ENCODE measurements around the gene CCNB1.
"Not testable (repeated sequence)": the region's sequence is repeated elsewhere in the genome, so short reads cannot be mapped to it uniquely, and the experiment has no call there.

Gene CCNB1

DNA sequence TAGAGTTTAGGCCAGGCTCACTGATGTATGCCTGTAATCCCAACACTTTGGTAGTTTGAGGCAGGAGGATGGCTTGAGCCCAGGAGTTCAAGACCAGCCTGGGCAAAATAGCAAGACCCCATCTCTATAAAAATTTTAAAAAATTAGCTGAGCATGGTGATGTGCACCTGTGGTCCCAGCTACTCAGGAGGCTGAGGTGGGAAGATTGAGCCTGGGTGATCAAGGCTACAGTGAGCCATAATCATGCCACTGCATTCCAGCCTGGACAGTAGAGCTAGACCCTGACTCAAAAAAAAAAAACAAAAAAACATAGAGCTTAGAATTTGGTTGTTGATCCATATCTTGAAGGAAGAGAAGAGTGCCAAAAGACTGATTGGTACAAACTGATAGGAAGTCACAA lies 53.0 kb downstream of the CCNB1 start:
- no peak for TF ChIP-seq CTCF (IDR thresholded peaks at IDR 0.05)
- H3K27ac ChIP-seq = no peak overlapping the region
- no peak for DNase-seq (ENCODE audit: low spot score)
- H3K4me3 ChIP-seq = no peak overlapping the region

- not testable (repeated sequence) for H3K27ac ChIP-seq; H3K4me3 ChIP-seq; DNase-seq (ENCODE audit: low spot score)
These were observed 53.4 kb downstream of the CCNB1 start for GRCh38 chr5:69220371-69220770.

DNA sequence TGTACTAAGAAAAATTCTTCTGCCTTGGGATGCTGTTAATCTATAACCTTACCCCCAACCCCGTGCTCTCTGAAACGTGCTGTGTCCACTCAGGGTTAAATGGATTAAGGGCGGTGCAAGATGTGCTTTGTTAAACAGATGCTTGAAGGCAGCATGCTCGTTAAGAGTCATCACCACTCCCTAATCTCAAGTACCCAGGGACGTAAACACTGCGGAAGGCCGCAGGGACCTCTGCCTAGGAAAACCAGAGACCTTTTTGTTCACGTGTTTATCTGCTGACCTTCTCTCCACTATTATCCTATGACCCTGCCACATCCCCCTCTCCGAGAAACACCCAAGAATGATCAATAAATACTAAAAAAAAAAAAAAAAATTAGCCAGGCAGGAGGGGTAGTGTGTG lies 53.9 kb downstream of the CCNB1 start:
- not testable (repeated sequence) for DNase-seq (ENCODE audit: low spot score); H3K27ac ChIP-seq; H3K4me3 ChIP-seq

GRCh38 chr5:69224520-69224919 lies 57.6 kb downstream of the CCNB1 start:
- no peak for TF ChIP-seq CTCF (IDR thresholded peaks at IDR 0.05)
- no peak for DNase-seq (ENCODE audit: low spot score)
- no peak overlapping the region for H3K27ac ChIP-seq

GRCh38 chr5:69225860-69226259 lies 58.9 kb downstream of the CCNB1 start:
- H3K4me3 ChIP-seq = no peak overlapping the region
- DNase-seq (ENCODE audit: low spot score) = no peak
- no peak for TF ChIP-seq CTCF (IDR thresholded peaks at IDR 0.05)
- H3K27ac ChIP-seq = no peak overlapping the region

More at GRCh38 chr5:69224520-69224919, 57.6 kb downstream of the CCNB1 start:
- no peak overlapping the region for H3K4me3 ChIP-seq

Measured in coronary artery (tissue), 2 donors.